Astrocyte (in vitro differentiated cells and primary cell): ENCODE data around the gene CCDC180. TPM values are rescaled to one million over a fixed set of nuclear protein-coding genes. Genes with fewer than 3 reads are reported as not detected.
"Not testable (repeated sequence)": the region's sequence is repeated elsewhere in the genome, so short reads cannot be mapped to it uniquely, and the experiment has no call there.

ENCODE experiments used
- DNase-seq: peaks from one replicate; pipeline ENCODE4 v3.0.0-alpha.2; 2010; ENCODE audit warnings: low read depth
- FAIRE-seq: peaks from 2 replicates; lab custom pipeline; 2011; peaks lifted over from hg19 to GRCh38; lab: Jason Lieb, UNC
- H2AFZ ChIP-seq: 2 replicates; pipeline ENCODE4 v1.6.0; 2012; ENCODE audit warnings: low read depth, low read length, inconsistent platforms
- H3K27ac ChIP-seq: 2 replicates; pipeline ENCODE4 v1.5.1; 2011; ENCODE audit warnings: low read depth, low read length, inconsistent platforms
- H3K27me3 ChIP-seq: 2 replicates; pipeline ENCODE4 v1.6.0; 2011; ENCODE audit warnings: low read length, inconsistent platforms; ENCODE audit not compliant: insufficient read depth
- H3K36me3 ChIP-seq: 2 replicates; pipeline ENCODE4 v1.5.1; 2011; ENCODE audit warnings: low read length, inconsistent platforms; ENCODE audit not compliant: insufficient read depth
- H3K4me1 ChIP-seq: 2 replicates; pipeline ENCODE4 v1.5.1; 2011; ENCODE audit warnings: low read length, inconsistent platforms; ENCODE audit not compliant: insufficient read depth
- H3K4me2 ChIP-seq: 2 replicates; pipeline ENCODE4 v1.6.0; 2012; ENCODE audit warnings: low read length, inconsistent platforms
- H3K4me3 ChIP-seq: 2 replicates; pipeline ENCODE4 v1.5.1; 2011; ENCODE audit warnings: low read depth, mild to moderate bottlenecking, low read length, inconsistent platforms; ENCODE audit not compliant: insufficient read depth
- H3K79me2 ChIP-seq: 2 replicates; pipeline ENCODE4 v1.6.0; 2012; ENCODE audit warnings: mild to moderate bottlenecking, low read length, inconsistent platforms; ENCODE audit not compliant: insufficient read depth
- H3K9ac ChIP-seq: 2 replicates; pipeline ENCODE4 v1.6.0; 2012; ENCODE audit warnings: mild to moderate bottlenecking, low read length, inconsistent platforms
- H3K9me3 ChIP-seq: 2 replicates; pipeline ENCODE4 v1.5.1; 2012; ENCODE audit warnings: low read depth, mild to moderate bottlenecking, low read length, inconsistent platforms; ENCODE audit not compliant: insufficient read depth
- H4K20me1 ChIP-seq: 2 replicates; pipeline ENCODE4 v1.6.0; 2012; ENCODE audit warnings: low read length, inconsistent platforms; ENCODE audit not compliant: insufficient read depth
- H3K27ac Mint-ChIP-seq: one replicate; pipeline ENCODE4 v1.8.0; 2021; ENCODE audit warnings: mild to moderate bottlenecking, mixed read lengths; ENCODE audit not compliant: unreplicated experiment
- H3K27me3 Mint-ChIP-seq: one replicate; pipeline ENCODE4 v1.8.0; 2021; ENCODE audit warnings: low read depth, mixed read lengths; ENCODE audit not compliant: unreplicated experiment
- H3K36me3 Mint-ChIP-seq: one replicate; pipeline ENCODE4 v1.8.0; 2021; ENCODE audit warnings: low read depth, mixed read lengths; ENCODE audit not compliant: unreplicated experiment
- H3K4me1 Mint-ChIP-seq: one replicate; pipeline ENCODE4 v1.8.0; 2021; ENCODE audit warnings: low read depth, mixed read lengths; ENCODE audit not compliant: unreplicated experiment
- H3K4me3 Mint-ChIP-seq: one replicate; pipeline ENCODE4 v1.8.0; 2021; ENCODE audit warnings: mild to moderate bottlenecking, moderate library complexity, mixed read lengths; ENCODE audit not compliant: unreplicated experiment
- H3K9me3 Mint-ChIP-seq: one replicate; pipeline ENCODE4 v1.8.0; 2021; ENCODE audit warnings: mild to moderate bottlenecking, mixed read lengths; ENCODE audit not compliant: unreplicated experiment
- CTCF ChIP-seq: IDR thresholded peaks from 2 replicates; pipeline ENCODE4 v1.5.1; 2011; ENCODE audit warnings: low read depth, mild to moderate bottlenecking, inconsistent platforms, low read length, moderate library complexity; ENCODE audit not compliant: insufficient read depth
- EZH2 ChIP-seq: IDR thresholded peaks from 2 replicates; pipeline ENCODE4 v1.6.1; 2012; ENCODE audit warnings: mild to moderate bottlenecking, low read length, inconsistent platforms; ENCODE audit not compliant: insufficient read depth
- total RNA-seq: library from RNA; stranded (reverse); gene quantifications from 2 replicates; pipeline ENCODE4 v1.2.1, GENCODE V29; 2021

CCDC180 gene
- total RNA-seq, 1 donor from 2014 or later = 2.2 TPM

GRCh38 chr9:97324954-97325353, 17.5 kb downstream of the CCDC180 start:
- Histone ChIP-seq H3K4me3 (no peak overlapping the region), H3K36me3 (no peaks in the 10 kb centered on the region), H3K4me1 (no peaks in the 10 kb centered on the region), H2AFZ (no peak overlapping the region), H3K79me2 (no peaks in the 10 kb centered on the region), H3K9me3 (no peaks in the 10 kb centered on the region), H3K27ac (no peak overlapping the region), H3K9ac (no peak overlapping the region), H3K27me3 (no peaks in the 10 kb centered on the region), H3K4me2 (no peak overlapping the region), H4K20me1 (no peaks in the 10 kb centered on the region)
- no peak for DNase-seq
- FAIRE-seq = no peak
- Mint-ChIP-seq H3K9me3 (no peaks in the 10 kb centered on the region), H3K27me3 (peaks cover 3% of the 10 kb centered on the region), H3K4me3 (no peak overlapping the region), H3K27ac (no peak overlapping the region), H3K4me1 (no peaks in the 10 kb centered on the region), H3K36me3 (peaks cover 16% of the 10 kb centered on the region)
- TF ChIP-seq EZH2 = no peak
- no peak for TF ChIP-seq CTCF

GRCh38 chr9:97327562-97327961, 20.1 kb downstream of the CCDC180 start:
- TF ChIP-seq EZH2 (no peak), CTCF (no peak)
- H3K4me2 ChIP-seq = no peak overlapping the region
- FAIRE-seq (no peak), DNase-seq (no peak)
- no peak overlapping the region for H3K9ac ChIP-seq
- Mint-ChIP-seq H3K4me1 (no peaks in the 10 kb centered on the region), H3K9me3 (no peaks in the 10 kb centered on the region), H3K4me3 (no peak overlapping the region), H3K36me3 (peaks cover 16% of the 10 kb centered on the region), H3K27me3 (peaks cover 3% of the 10 kb centered on the region), H3K27ac (no peak overlapping the region)
- no peaks in the 10 kb centered on the region for H3K4me1 ChIP-seq
- no peaks in the 10 kb centered on the region for H3K79me2 ChIP-seq
- H4K20me1 ChIP-seq = no peaks in the 10 kb centered on the region
- no peak overlapping the region for H3K27ac ChIP-seq
- no peak overlapping the region for H3K4me3 ChIP-seq
- no peaks in the 10 kb centered on the region for H3K9me3 ChIP-seq
- no peak overlapping the region for H2AFZ ChIP-seq
- H3K36me3 ChIP-seq = no peaks in the 10 kb centered on the region
- H3K27me3 ChIP-seq = no peaks in the 10 kb centered on the region

GRCh38 chr9:97332993-97333392, 25.5 kb downstream of the CCDC180 start:
- no peak for FAIRE-seq
- no peaks in the 10 kb centered on the region for H3K27me3 Mint-ChIP-seq

GRCh38 chr9:97335622-97336021, 28.2 kb downstream of the CCDC180 start:
- H3K4me3 Mint-ChIP-seq, H3K9me3 ChIP-seq, H3K9ac ChIP-seq, H3K27me3 ChIP-seq, H3K4me1 ChIP-seq, H2AFZ ChIP-seq, H3K27ac ChIP-seq, H3K36me3 ChIP-seq, H3K27ac Mint-ChIP-seq, H3K4me2 ChIP-seq, H3K4me3 ChIP-seq, H3K4me1 Mint-ChIP-seq, DNase-seq, H4K20me1 ChIP-seq, H3K79me2 ChIP-seq, H3K27me3 Mint-ChIP-seq, FAIRE-seq: not testable (repeated sequence)
- Mint-ChIP-seq H3K36me3 (peaks cover 12% of the 10 kb centered on the region), H3K9me3 (peaks cover 13% of the 10 kb centered on the region)

More at GRCh38 chr9:97332993-97333392, 25.5 kb downstream of the CCDC180 start:
- Histone ChIP-seq H2AFZ (no peak overlapping the region), H3K27ac (no peak overlapping the region), H3K9ac (no peak overlapping the region), H3K4me1 (no peaks in the 10 kb centered on the region), H3K27me3 (no peaks in the 10 kb centered on the region), H3K36me3 (no peaks in the 10 kb centered on the region), H3K4me2 (no peak overlapping the region), H3K79me2 (no peaks in the 10 kb centered on the region), H3K4me3 (no peak overlapping the region), H3K9me3 (no peaks in the 10 kb centered on the region), H4K20me1 (no peaks in the 10 kb centered on the region)
- Mint-ChIP-seq H3K4me1 (no peaks in the 10 kb centered on the region), H3K4me3 (no peak overlapping the region), H3K36me3 (peaks cover 5% of the 10 kb centered on the region), H3K9me3 (peaks cover 6% of the 10 kb centered on the region), H3K27ac (no peak overlapping the region)
- TF ChIP-seq EZH2 (no peak), CTCF (no peak)
- DNase-seq = no peak
